Fibroblast of pulmonary artery (primary cell): Measurements from ENCODE around the gene STK36.

ENCODE experiments used
- DNase-seq: peaks from one replicate; pipeline ENCODE4 v3.0.0-alpha.2; 2010; ENCODE audit warnings: low read depth
- H3K4me3 ChIP-seq: replicated peaks from 2 replicates; pipeline ENCODE4 v1.5.1; 2011; ENCODE audit warnings: low read depth, mild to moderate bottlenecking, control low read depth, low read length, moderate library complexity
- TF ChIP-seq, protein P1 (sequence below): IDR thresholded peaks from 2 replicates; pipeline ENCODE4 v1.5.1; 2011; ENCODE audit warnings: mild to moderate bottlenecking, control low read depth, low read length, inconsistent platforms; ENCODE audit errors: missing control alignments

The STK36 gene

GRCh38 chr2:218716070-218716469 is 44.2 kb downstream of the STK36 start:
- TF ChIP-seq, protein P1, sequence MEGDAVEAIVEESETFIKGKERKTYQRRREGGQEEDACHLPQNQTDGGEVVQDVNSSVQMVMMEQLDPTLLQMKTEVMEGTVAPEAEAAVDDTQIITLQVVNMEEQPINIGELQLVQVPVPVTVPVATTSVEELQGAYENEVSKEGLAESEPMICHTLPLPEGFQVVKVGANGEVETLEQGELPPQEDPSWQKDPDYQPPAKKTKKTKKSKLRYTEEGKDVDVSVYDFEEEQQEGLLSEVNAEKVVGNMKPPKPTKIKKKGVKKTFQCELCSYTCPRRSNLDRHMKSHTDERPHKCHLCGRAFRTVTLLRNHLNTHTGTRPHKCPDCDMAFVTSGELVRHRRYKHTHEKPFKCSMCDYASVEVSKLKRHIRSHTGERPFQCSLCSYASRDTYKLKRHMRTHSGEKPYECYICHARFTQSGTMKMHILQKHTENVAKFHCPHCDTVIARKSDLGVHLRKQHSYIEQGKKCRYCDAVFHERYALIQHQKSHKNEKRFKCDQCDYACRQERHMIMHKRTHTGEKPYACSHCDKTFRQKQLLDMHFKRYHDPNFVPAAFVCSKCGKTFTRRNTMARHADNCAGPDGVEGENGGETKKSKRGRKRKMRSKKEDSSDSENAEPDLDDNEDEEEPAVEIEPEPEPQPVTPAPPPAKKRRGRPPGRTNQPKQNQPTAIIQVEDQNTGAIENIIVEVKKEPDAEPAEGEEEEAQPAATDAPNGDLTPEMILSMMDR: no peak
- H3K4me3 ChIP-seq: no peak overlapping the region
- peak; percentile 70 for DNase-seq

- TF ChIP-seq, protein P1: no peak
- peak; percentile 27 for DNase-seq
- no peak overlapping the region for H3K4me3 ChIP-seq
These were observed 45.4 kb downstream of the STK36 start for GRCh38 chr2:218717262-218717661.

DNA sequence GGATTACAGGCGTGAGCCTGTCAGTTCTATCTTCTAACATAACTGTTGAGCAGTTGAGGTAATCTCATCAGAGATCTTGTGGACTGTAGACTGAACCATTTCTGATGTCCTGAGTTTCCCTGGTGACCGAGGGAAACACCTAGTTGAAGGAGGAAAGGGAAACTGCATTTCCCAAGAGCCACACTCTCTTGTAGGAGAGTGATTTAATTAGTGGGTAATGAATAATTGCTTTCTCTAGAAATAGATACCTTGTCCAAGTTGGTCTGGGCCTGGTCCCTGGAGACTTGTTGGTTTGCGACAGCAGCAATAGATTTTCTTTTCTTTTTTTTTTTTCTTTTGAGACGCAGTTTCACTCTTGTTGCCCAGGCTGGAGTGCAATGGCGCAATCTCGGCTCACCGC is 46.2 kb downstream of the STK36 start:
- H3K4me3 ChIP-seq: no peak overlapping the region
- no peak for DNase-seq
- TF ChIP-seq, protein P1: no peak

DNA sequence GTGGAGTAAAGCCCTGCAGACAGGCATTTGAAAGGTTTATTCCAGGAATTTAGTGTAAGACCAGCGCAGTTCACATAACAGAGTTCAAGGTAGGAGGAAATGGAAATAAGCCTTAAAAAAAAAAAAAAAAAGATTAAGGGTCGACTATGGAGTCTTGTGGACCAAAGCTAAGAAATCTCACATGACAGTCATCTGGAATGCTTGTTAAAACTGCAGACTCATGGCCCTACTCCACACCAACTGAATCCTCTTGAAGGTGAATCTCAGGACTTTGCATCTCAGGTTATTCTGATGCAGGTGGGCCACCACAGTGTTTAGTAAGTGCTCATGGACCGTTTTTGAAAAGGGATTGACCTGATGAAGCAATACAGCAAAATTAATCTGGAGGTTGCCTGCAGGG is 47.6 kb downstream of the STK36 start:
- DNase-seq: no peak
- TF ChIP-seq, protein P1: no peak

GRCh38 chr2:218720048-218721041 is 48.5 kb downstream of the STK36 start:
- TF ChIP-seq, protein P1: no peak
- H3K4me3 ChIP-seq: no peak overlapping the region
- DNase-seq: no peak

More for the DNA sequence above, 47.6 kb downstream of the STK36 start:
- H3K4me3 ChIP-seq: no peak overlapping the region

GRCh38 chr2:218721488-218721887 is 49.6 kb downstream of the STK36 start:
- DNase-seq: no peak
- TF ChIP-seq, protein P1: no peak

GRCh38 chr2:218721934-218722333 is 50.0 kb downstream of the STK36 start:
- no peak for DNase-seq
- no peak overlapping the region for H3K4me3 ChIP-seq
- TF ChIP-seq, protein P1: no peak

More at GRCh38 chr2:218721488-218721887, 49.6 kb downstream of the STK36 start:
- H3K4me3 ChIP-seq: no peak overlapping the region
